Bladder microvascular endothelial cell (primary cell): Measurements from ENCODE around the gene RAB5A. TPM values are rescaled to one million over a fixed set of nuclear protein-coding genes. Genes with fewer than 3 reads are reported as not detected.

ENCODE experiments used
- total RNA-seq: library from RNA; depleted of rRNA; stranded (reverse); fragments of >200 nt; gene quantifications from 2 replicates; pipeline ENCODE4 v1.2.3, GENCODE V29; 2014

The RAB5A gene
- 58.3 and 80.2 TPM in 2 replicates for total RNA-seq

GRCh38 chr3:19946832-19947548 lies at the start of gene RAB5A:
TSS of gene RAB5A (plus strand) at chr3:19947097. CDS start at chr3:19950899, 3,802 bp downstream.

GRCh38 chr3:19934098-19934566 lies 12.8 kb upstream of the RAB5A start, which contains the start of gene EFHB:
TSS of gene EFHB (minus strand) at chr3:19934217. CDS start at chr3:19934018, 199 bp downstream.

GRCh38 chr3:20012164-20012563 lies 65.3 kb downstream of the RAB5A start, which contains the start of gene PP2D1:
TSS of gene PP2D1 (minus strand) at chr3:20012264. CDS start at chr3:20012072, 192 bp downstream.

Other genes starting within 250 kb of the RAB5A start
- gene EFHB, start 12.9 kb upstream of the RAB5A start, total RNA-seq = 0.25 TPM in 1 of 2 replicates, not detected in the other
- gene PP2D1, start 65.2 kb downstream of the RAB5A start, total RNA-seq = not detected in 2 replicates
- 8.6 and 17.6 TPM in 2 replicates for gene KAT2B, start 93.3 kb downstream of the RAB5A start, total RNA-seq
- gene SGO1, start 239.1 kb downstream of the RAB5A start, total RNA-seq = 4.0 and 4.2 TPM in 2 replicates